ENCODE results near the gene PRDM7. TPM values are rescaled to one million over a fixed set of nuclear protein-coding genes. Genes with fewer than 3 reads are reported as not detected.

The PRDM7 gene
- total RNA-seq, 1 experiment from 2014 or later: not detected

- no peak for DNase-seq (ENCODE audit: low read depth)
These were observed 39.9 kb downstream of the PRDM7 start for GRCh38 chr16:90037276-90037675.

GRCh38 chr16:90035902-90036301 lies 41.2 kb downstream of the PRDM7 start:
- no peak for DNase-seq (ENCODE audit: low read depth)

- no peak for DNase-seq (ENCODE audit: low read depth)
These were observed 42.6 kb downstream of the PRDM7 start for GRCh38 chr16:90034504-90034903.

- DNase-seq (ENCODE audit: low read depth): no peak
These were observed 43.7 kb downstream of the PRDM7 start for GRCh38 chr16:90033387-90033786.

- no peak for DNase-seq (ENCODE audit: low read depth)
These were observed 44.3 kb downstream of the PRDM7 start for GRCh38 chr16:90032674-90033331.

- DNase-seq (ENCODE audit: low read depth): no peak
These were observed 45.0 kb downstream of the PRDM7 start for GRCh38 chr16:90031931-90032673.

GRCh38 chr16:90031186-90031930 lies 45.8 kb downstream of the PRDM7 start:
- DNase-seq (ENCODE audit: low read depth): no peak

- DNase-seq (ENCODE audit: low read depth): no peak
These were observed 48.1 kb downstream of the PRDM7 start for GRCh38 chr16:90028985-90029384.

- DNase-seq (ENCODE audit: low read depth): no peak
These were observed 49.5 kb downstream of the PRDM7 start for GRCh38 chr16:90027611-90028010.

- no peak for DNase-seq (ENCODE audit: low read depth)
These were observed 51.0 kb downstream of the PRDM7 start for GRCh38 chr16:90026135-90026534.

GRCh38 chr16:90023078-90023447 lies 54.1 kb downstream of the PRDM7 start:
- DNase-seq (ENCODE audit: low read depth): no peak

- peak; percentile 91 for DNase-seq (ENCODE audit: low read depth)
These were observed 54.7 kb downstream of the PRDM7 start for GRCh38 chr16:90022209-90023077.

GRCh38 chr16:90020838-90021382 lies 56.2 kb downstream of the PRDM7 start:
- DNase-seq (ENCODE audit: low read depth): peak; percentile 83

GRCh38 chr16:90020260-90020837 lies 56.8 kb downstream of the PRDM7 start:
- peak; percentile 70 for DNase-seq (ENCODE audit: low read depth)

GRCh38 chr16:90019543-90020259 lies 57.4 kb downstream of the PRDM7 start:
- peak; percentile 80 for DNase-seq (ENCODE audit: low read depth)

GRCh38 chr16:90018652-90019542 lies 58.2 kb downstream of the PRDM7 start, which contains the start of gene DBNDD1:
Gene DBNDD1, minus strand, starts transcription at chr16:90019456. Its CDS starts 115 bp downstream, at chr16:90019341.
- peak; percentile 22 for DNase-seq (ENCODE audit: low read depth)

- peak; percentile 17 for DNase-seq (ENCODE audit: low read depth)
These were observed 58.9 kb downstream of the PRDM7 start for GRCh38 chr16:90018297-90018651.

- DNase-seq (ENCODE audit: low read depth): no peak
These were observed 60.7 kb downstream of the PRDM7 start for GRCh38 chr16:90016339-90016950.

Measured in M059J (cell line).